HG03175 (cell line): ENCODE results near the gene SNRPD3.
"Not testable (repeated sequence)": the region's sequence is repeated elsewhere in the genome, so short reads cannot be mapped to it uniquely, and the experiment has no call there.

ENCODE experiments used
- ATAC-seq: cut with Tn5 transposase; IDR thresholded peaks from one replicate; pipeline ENCODE4 v1.9.1; 2021; ENCODE audit warnings: mild to moderate bottlenecking, moderate library complexity; ENCODE audit not compliant: unreplicated experiment

Gene SNRPD3

DNA sequence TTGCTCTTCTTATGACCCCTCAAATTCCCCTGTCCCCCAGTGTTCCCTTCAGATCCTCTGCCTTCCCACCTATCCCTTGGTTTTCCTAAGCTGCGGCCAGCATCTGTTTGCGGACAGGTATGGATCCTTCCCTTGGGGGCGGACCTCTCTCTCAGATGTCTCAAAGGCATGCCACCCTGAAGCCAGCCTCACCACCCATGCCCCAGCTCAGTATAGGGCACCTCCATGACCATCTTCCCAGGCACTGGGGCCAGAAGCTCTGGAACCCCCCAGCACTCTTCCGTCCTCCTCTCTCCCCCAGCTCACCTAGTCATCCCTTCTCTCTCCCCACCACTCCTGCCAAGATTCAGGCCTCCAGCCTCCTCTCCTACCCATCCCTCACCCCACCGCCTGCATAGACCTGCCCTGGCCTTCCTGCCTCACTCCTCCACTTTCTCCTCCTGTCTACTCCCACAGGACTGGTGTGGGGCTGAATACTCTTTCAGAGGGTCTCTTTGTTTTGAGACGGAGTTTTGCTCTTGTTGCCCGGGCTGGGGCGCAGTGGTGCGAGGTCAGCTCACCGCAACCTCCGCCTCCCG lies 34.9 kb downstream of the SNRPD3 start:
- no peak for ATAC-seq

DNA sequence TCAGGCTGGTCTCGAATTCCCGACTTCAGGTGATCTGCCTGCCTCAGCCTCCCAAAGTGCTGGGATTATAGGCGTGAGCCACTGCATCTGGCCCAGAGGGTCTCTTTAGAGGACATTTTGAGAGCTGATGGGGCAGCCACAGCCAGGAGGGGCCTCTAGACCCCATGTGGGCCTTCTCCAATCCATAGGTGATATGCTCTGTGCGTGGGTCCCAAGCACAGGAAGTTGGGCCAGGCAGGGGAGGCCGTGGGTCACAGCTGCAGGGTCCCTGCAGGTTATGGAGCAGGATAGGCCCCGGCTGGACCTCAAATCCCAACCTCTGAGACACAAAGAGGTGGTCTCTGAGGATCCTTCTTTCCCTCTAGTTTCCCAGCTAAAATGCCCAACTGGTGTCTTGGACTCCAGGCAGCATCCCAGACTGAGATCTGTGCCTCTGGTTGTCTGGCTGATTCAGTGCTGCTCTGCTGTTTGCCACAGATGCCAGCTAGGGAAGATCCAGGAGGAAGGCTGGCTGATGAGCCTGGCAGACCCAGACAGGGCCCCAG lies 35.6 kb downstream of the SNRPD3 start:
- no peak for ATAC-seq

DNA sequence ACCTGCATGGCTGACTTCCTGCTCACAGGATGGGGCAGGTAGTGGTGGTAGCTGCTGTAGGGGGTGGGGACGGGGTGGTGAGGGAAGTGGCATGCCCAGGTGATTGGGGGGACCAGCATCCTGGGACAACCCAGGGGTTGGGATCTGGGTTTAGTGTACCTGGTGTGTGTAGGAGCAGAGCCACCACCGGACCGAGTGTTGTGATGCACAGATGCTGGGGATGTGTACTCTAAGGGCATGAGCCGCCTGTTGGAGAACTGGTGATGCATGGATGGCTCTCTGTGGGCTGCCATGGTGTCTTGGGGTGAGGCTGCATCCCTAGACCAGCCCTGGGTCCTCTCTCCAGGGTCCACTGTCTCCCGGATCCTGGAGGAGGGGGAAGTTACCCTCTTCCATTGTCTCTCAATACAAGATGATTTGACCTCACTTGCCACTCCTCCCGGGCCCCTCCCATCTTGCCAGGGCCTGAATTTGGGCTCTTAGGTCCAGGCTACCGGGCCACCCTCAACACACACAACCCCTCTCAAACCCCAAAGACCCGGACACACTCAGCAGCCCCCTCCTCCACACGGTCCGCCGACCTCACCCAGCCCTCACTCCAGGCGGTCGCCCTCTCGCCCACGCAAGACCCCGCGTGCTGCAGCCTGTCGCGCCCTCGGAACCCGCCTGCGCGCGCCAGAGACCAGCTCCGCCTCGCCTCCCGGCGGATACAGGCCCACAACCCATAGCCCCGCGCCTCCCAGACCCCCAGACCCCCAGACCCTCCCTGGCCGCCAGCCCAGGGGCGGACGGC lies 36.5 kb downstream of the SNRPD3 start:
- no peak for ATAC-seq

DNA sequence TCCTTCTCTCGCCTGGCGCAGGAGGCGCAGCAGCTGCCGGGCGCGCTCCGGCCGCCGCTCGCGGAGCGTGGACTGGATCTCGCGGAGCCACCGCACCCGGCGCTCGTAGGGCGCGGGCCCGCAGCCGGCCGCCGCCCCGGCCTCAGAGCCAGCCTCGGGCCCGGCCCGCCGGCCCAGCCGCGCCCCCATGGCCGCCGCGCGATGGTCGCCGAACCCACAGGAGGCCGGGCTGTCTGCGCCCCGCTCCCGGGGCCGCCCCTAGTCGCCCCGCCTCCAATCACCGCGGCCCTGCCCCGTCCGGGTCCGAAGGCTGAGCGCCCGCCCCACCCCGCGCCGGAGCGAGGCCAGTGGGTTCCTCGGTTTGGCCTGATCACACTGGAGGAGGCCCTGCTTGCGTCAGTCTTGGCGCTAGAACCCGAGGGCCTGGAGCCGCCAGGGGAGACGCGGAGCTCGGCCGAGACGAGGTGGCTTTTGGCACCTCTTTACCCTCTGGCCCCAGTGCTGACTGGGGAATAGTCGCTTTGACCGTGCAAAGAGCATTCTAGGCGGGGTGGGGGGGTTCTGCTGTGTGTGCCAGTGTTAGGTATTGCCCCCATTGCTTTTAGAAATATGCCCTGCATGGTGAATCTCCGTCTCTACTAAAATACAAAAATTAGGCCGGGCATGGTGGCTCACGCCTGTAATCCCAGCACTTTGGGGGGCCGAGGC lies 37.2 kb downstream of the SNRPD3 start, which contains the start of gene LRRC75B:
TSS of gene LRRC75B (minus strand) at position 223 of the 708 bp plus-strand sequence. CDS start at position 189, 34 bp downstream.
- ATAC-seq: no peak

DNA sequence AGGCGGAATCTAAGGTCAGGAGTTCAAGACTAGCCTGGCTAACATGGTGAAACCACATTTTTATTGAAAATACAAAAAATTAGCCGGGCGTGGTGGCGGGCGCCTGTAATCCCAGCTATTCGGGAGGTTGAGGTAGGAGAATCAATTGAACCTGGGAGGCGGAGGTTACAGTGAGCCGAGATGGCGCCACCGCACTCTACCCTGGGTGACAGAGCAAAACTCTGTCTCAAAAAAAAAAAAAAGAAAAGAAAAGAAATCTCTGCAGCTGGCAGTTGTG lies 37.7 kb downstream of the SNRPD3 start:
- ATAC-seq: not testable (repeated sequence)

DNA sequence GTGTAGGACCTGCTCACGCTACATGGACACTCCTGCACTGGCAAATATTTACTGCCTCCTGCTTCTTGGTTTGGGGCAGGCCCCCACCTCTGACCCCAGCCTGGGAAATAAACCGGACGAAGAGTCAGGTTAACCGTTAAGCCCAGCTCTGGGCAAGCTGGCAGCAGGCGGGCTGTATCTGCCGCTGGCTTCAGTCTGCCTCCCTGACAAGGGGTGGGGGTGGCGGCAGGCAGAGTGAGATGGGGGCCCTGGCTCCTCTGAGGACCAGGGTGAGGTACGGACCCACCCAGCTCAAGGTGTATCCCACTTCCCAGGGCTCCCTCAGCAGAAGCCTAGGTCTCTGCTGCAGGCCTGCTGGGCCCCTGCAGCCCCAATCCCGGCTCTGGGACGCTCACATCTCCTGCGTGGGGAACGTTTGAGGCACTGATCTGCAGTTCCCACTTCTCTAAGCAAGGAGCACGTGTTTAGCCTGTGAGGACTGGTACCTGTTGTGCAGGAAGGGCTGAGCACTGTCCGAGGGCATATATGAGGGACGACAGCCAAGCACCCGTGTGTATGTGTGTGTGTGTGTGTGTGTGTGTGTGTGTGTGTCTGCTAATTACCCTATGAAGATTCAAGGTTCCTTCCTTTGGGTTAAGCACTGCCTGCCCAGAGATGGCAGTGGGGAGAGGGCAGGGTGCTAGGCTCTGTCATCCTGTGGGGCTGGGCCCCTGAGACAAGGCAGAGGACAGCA lies 38.2 kb downstream of the SNRPD3 start:
- no peak for ATAC-seq

DNA sequence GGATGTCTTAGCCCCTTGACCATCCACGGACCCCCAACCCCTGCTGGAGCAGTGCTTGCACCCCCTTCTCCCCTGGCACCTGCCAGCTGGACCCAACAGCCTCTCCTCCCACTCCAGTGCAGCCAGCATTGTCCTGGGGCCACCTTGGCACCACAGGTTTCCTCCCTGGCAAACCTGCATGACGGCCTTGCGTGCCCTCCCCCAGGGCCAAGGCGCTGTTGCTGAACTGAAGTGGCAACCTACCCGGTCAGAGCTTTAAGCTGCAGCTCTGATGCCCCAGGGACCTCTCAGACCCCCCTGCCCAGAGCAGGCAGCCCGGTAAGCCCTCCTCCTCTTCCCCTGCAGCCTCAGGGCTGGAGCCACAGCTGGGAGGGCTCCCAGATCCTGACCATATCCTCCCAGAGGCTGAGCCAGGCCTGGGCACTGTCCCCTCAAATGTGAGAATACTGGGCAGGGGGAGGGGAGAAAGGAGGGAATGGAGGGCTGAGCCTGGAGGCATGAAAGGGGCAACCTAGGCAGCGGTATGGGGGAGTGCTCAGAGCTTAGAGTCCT lies 38.8 kb downstream of the SNRPD3 start:
- no peak for ATAC-seq

DNA sequence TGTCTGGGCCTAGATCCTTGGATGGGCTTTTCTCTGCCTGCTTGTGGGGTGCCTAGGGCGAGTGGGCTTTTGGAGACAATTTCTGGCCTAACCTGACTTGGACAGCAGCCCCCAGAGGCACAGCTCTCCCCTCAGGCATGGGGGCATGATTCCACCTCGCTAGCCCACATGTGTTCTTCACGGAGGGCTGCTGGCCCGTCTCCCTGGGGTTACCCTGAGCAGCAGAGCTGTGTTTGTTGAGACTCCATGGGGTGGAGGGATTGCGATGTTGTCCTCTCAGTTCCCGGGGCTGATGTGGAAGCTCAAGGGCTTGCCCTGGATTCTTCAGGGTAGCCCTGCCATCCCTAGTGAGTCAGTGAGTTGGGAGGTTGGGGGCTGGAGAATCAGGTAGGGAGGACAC lies 39.4 kb downstream of the SNRPD3 start:
- ATAC-seq: no peak

DNA sequence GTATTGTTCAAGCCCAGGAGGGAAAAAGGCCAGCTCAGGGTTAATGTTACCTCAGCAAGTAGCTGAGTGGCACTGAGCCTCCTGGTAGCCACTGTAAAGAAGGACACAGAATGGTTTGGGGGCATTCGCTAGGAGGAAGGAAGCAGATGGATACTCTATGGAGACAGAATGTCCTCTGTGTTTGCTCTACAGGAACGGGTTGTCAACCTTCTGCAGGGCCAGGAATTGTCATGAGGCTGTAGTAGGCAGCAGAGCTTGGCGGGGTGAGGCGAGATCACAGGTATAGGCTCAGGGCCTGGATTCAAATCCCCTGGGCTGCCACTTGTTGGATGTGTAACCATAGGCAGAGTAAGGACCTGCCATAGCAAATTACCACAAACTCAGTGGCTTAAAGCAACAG lies 40.1 kb downstream of the SNRPD3 start:
- ATAC-seq: no peak

DNA sequence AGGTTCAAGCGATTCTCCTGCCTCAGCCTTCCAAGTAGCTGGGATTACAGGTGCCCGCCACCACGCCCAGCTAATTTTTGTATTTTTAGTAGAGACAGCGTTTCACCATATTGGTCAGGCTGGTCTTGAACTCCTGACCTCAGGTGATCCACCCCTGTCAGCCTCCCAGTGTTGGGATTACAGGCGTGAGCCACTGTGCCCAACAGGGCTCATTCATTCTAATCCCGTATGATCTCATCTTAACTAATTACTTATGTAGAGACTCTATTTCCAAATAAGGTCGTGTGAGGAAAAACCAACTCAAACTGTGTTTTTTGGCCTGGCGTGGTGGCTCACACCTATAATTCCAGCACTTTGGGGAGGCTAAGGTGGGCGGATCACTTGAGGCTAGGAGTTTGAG lies 41.3 kb downstream of the SNRPD3 start:
- not testable (repeated sequence) for ATAC-seq

DNA sequence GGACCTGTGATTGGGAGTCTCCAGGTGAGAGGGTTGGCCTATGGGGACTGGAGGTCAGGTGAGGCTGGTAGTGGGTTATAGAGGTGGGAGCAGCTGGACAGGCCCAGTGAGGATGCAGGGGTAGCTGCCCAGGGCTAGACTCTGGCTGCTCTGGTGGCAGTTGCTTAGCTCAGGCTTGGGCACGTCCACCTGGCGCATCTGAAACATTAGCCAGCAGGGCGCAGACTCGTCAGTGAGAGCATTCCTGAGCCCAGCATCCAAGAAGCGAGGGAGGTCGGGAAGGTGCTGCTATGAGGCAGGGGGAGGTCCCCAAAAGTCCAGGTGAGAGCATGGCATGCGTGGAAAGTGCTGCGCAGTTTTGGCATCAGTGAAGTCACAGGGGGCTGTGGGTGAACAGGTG lies 43.7 kb downstream of the SNRPD3 start:
- no peak for ATAC-seq

DNA sequence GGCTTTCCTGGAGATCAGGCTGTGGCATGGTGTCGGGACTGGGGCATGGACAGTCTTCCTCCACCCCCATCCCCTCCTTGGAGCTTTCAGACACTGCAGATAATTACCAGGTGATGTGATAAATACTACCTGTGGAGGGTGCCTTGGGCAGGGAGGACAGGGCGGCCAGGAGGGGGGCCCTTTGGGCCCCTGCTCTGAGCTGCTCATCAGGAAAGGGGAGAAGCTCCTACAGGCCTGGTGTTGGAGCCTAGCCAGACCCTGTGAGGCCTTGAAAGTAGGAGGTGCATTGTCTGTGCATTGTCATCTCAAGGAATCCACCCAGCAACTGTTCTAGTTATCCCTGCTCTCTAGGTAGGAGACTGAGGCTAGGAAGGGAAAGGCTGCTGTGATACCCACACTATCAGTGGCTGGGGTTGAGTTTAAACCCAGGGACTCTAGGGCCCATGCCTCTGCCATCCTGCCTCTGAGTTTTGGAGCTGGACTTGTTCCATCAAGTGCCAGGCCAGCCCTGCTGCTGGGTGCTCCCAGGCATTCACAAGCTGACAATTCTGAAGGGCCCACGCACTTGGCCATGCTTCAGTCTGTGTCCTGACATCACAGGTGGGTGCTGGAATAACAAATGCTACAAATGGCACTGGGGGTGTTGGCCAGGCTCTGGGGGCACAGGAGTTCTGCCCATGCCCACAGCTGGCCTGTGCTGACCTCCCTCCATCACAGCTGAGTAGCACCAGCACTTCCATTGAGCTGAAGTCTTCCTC lies 44.3 kb downstream of the SNRPD3 start:
- ATAC-seq: not testable (repeated sequence)

DNA sequence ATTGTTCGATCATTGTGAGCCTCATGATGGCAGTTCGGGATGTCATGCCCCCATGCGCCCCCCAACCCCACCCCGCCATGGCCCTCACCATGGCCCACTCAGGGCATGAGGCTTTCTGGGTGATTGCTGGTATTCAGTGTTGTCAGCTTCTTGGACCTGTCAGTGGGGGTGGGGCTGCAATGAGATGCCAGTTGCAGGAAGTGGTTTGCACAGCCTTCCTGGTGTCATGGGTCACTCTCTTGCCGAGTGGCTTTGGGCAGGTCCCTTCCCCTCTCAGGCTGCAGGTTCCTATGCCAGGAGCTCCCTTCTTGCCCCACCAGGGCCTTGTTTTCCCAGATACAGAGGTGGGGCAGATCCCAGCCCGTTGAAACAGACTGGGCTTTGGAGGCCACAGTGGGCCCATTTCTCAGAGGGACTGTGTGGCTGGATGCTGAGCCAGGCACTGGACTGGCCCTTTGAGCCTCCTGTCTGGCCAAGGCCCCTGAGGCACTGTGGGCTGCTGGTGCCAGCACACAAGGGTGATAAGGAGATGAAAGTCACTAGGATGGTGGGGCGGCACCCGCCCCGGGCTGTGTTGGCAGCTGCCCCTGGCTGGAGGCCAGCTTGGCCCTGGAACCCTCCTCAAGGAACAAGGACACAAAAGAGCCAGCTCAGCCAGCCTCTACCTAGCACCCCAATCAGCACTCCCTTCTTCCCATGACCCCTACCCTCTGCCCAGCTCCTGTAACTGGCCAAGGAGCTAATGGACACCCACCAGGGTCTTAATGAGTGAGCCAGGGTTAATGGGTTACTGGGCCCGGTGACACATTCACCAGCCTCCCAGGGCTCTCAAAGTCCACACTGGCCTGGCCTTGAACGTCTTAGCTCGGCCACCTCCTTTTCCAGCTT lies 45.7 kb downstream of the SNRPD3 start:
- no peak for ATAC-seq

DNA sequence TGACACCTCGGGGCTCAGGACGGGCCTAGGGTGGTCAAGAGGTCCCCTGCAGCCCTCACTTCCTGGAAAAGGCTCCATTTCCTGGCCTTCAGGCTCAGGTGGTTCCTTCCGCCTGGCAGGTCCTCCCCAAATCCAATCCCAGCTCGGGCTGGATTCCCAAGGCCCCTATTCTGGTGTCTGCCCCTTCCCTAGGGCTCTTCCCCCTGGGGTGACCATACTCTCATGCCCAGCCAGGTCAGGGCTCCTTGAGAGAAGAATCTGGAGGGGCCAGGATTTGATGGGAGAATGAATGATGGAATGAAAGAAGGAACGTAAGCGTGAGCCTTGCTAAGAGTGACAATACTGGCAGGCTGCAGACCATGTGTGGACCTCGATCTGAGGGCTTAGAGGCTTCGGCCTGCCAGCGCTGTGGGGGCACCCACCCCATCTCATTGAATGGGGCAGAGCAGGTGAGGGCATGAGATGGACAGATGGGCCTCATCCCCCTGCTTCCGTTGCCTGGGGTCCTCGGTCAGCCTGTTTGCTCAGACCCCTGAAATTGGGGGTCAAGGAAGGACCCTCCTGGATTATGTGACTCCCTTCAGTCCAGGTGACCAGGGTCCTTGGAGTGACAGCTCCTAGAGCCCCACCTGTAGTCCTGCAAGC lies 46.4 kb downstream of the SNRPD3 start:
- not testable (repeated sequence) for ATAC-seq

DNA sequence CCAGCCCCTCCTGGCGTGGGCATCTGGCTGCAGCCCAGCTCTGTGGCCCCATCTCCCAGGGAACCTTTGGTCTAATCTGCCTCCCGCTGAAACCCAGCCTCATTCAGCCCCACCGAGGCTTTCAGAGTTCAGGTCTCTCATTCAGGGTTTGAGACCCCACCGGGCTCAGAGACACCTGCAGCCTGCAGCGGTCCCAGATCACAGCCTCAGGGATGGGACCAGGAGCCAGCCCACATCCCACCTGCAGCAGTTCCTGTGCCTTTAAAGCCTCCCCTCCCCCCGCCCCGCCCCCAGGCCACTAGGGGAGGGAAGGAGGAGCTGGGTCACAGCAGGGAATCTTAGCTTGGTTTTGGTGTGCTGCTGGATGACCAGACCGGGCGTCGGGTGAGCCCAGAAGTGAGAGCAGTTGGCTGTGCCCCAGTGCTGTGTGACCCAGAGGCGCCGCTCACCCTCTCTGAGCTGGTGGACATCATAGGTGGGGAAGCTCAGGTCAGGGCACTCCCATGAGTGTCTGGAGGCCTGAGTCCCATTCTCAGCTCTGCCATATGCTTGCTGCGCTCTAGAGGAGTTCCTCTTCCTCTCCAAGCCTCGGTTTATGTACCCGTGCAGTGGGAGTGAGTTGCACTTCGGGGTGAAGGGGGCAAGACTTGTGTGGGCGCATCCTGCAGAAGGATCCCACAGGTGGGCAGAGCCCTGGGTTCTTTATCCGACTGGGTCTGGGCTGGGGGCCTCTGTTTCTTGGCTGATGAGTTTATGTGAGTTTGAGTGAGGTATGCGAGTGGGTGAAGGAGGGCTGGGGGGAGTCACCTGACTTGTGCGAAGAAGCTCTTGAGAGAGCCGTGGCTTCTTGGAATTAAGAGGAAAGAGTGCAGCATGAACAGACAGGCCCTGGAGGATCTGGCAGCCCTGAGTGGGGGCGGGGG lies 47.3 kb downstream of the SNRPD3 start, which contains the start of gene GGT1:
TSS of gene GGT1 (plus strand) at position 347 of the 923 bp plus-strand sequence. CDS start 7,889 bp downstream, outside the sequence.
- ATAC-seq: not testable (repeated sequence)

DNA sequence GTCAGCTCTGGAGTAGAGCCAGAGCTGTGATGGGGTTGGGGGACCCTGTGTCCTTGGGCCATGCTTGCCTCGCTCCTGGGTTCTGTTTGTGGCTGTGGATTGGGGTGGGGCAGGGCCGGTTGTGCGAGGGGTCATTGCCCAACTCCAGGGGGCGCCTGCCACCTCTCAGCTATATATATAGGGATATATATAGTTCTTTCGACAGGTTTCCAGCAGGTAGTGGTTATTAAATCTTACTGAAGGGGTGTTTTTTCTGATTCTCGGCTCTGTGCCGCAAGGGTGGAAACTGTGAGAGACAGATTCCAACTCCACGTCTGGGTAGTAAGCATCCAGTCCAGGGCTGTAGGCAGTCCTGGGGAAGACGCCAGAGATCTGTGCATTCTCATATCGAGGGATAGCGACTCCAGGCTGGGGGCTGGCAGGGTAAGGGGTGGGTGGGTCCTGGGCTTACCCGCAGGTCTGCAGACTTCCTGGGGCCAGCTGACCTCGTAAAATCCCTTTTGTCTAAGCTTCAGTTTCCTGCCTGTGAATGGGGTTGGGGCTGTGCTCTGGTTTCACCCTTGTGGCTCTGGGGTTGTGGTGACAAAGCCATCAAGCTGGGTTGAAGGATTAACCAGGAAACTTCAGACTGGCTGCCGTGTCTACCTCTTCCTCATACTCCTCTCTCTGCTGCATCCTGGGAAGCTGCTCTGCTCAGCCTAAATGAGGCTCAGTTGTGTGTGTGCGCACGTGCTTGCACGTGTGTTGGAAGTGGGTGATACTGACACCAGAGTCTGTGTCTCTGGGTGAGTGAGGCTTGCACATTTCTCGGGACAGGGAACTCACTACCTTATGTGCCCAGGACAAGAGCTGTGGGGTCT lies 48.2 kb downstream of the SNRPD3 start:
- ATAC-seq: not testable (repeated sequence)
